KMS-11 (cell line): ENCODE data around the gene PAK1.

Experiments
- H2AFZ ChIP-seq: fragments of 200-600 bp; sonication (generic); 2 replicates; pipeline ENCODE4 v1.6.1; 2016; ENCODE audit warnings: antibody characterized with exemption, mixed run types, low read depth
- H3K27ac ChIP-seq: fragments of 200-600 bp; sonication (generic); 2 replicates; pipeline ENCODE4 v1.6.1; 2016; ENCODE audit warnings: mild to moderate bottlenecking, mixed run types
- H3K27me3 ChIP-seq: fragments of 200-600 bp; sonication (generic); 2 replicates; pipeline ENCODE4 v1.6.1; 2017; ENCODE audit warnings: mild to moderate bottlenecking, low read depth, mixed run types, moderate library complexity; ENCODE audit not compliant: insufficient read depth
- H3K36me3 ChIP-seq: fragments of 200-600 bp; sonication (generic); 2 replicates; pipeline ENCODE4 v1.6.1; 2017; ENCODE audit warnings: mild to moderate bottlenecking, mixed run types; ENCODE audit not compliant: insufficient read depth
- H3K4me1 ChIP-seq: fragments of 200-600 bp; sonication (generic); 2 replicates; pipeline ENCODE4 v1.6.1; 2016; ENCODE audit warnings: mild to moderate bottlenecking, low read depth, mixed run types; ENCODE audit not compliant: poor library complexity, severe bottlenecking
- H3K4me2 ChIP-seq: fragments of 200-600 bp; sonication (generic); 2 replicates; pipeline ENCODE4 v1.7.0; 2016; ENCODE audit warnings: mild to moderate bottlenecking, mixed run types
- H3K4me3 ChIP-seq: fragments of 200-600 bp; sonication (generic); IDR thresholded peaks from 2 replicates; pipeline ENCODE4 v1.6.1; 2017; ENCODE audit warnings: low read depth, low read length, mixed read lengths; ENCODE audit not compliant: insufficient read depth
- H3K79me2 ChIP-seq: fragments of 200-600 bp; sonication (generic); 2 replicates; pipeline ENCODE4 v1.6.1; 2016; ENCODE audit warnings: low read depth, mixed run types; ENCODE audit not compliant: insufficient read depth
- H3K9ac ChIP-seq: fragments of 200-600 bp; sonication (generic); 2 replicates; pipeline ENCODE4 v1.6.1; 2016; ENCODE audit warnings: mild to moderate bottlenecking, mixed run types
- H4K20me1 ChIP-seq: fragments of 200-600 bp; sonication (generic); 2 replicates; pipeline ENCODE4 v1.6.1; 2016; ENCODE audit warnings: mild to moderate bottlenecking, mixed run types; ENCODE audit not compliant: insufficient read depth
- TF ChIP-seq, protein P1 (sequence below): fragments of 200-600 bp; sonication (generic); conservative IDR thresholded peaks from 2 replicates; pipeline ENCODE4 v1.6.1; 2017; ENCODE audit warnings: low read depth, mild to moderate bottlenecking, antibody characterized with exemption, low read length, moderate library complexity, mixed read lengths

Gene PAK1

DNA sequence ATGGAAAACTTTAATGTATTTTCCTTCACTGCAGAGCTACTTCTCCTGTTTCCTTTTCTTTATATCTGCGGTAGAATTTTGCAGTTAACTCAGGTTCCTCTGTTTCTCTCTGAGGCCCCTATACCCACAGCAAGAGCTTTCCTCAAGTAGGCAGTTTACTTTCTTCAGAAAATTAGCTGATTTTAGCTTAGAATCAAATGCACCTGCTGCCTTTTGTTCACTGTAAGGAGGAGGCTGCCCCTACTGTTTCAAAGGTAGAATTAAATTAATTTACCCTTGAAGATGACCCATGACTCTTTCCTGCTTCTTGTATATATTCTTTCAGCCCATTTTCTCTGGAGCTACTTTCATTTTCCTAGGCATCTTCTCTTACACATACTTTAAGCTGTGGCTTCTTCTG, 103.7 kb downstream of the PAK1 start:
- H3K27me3 ChIP-seq, result no peaks in the 10 kb centered on the region
- H3K4me1 ChIP-seq, result no peaks in the 10 kb centered on the region
- no peaks in the 10 kb centered on the region for H3K79me2 ChIP-seq
- H3K36me3 ChIP-seq, result no peaks in the 10 kb centered on the region
- H3K27ac ChIP-seq, result no peak overlapping the region
- H3K4me2 ChIP-seq, result no peak overlapping the region
- H2AFZ ChIP-seq, result no peak overlapping the region
- H4K20me1 ChIP-seq, result no peaks in the 10 kb centered on the region
- no peak overlapping the region for H3K4me3 ChIP-seq
- H3K9ac ChIP-seq, result no peak overlapping the region
- TF ChIP-seq, protein P1, sequence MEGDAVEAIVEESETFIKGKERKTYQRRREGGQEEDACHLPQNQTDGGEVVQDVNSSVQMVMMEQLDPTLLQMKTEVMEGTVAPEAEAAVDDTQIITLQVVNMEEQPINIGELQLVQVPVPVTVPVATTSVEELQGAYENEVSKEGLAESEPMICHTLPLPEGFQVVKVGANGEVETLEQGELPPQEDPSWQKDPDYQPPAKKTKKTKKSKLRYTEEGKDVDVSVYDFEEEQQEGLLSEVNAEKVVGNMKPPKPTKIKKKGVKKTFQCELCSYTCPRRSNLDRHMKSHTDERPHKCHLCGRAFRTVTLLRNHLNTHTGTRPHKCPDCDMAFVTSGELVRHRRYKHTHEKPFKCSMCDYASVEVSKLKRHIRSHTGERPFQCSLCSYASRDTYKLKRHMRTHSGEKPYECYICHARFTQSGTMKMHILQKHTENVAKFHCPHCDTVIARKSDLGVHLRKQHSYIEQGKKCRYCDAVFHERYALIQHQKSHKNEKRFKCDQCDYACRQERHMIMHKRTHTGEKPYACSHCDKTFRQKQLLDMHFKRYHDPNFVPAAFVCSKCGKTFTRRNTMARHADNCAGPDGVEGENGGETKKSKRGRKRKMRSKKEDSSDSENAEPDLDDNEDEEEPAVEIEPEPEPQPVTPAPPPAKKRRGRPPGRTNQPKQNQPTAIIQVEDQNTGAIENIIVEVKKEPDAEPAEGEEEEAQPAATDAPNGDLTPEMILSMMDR, result peak; percentile 25; the same call in 1 of the 2 replicates

GRCh38 chr11:77361184-77361583, 112.7 kb downstream of the PAK1 start:
- H4K20me1 ChIP-seq, result no peaks in the 10 kb centered on the region
- no peaks in the 10 kb centered on the region for H3K4me1 ChIP-seq
- no peak overlapping the region for H3K27ac ChIP-seq
- H3K79me2 ChIP-seq, result no peaks in the 10 kb centered on the region
- no peaks in the 10 kb centered on the region for H3K36me3 ChIP-seq
- H2AFZ ChIP-seq, result no peak overlapping the region
- TF ChIP-seq, protein P1, result no peak
- H3K4me2 ChIP-seq, result no peak overlapping the region
- no peak overlapping the region for H3K9ac ChIP-seq
- no peaks in the 10 kb centered on the region for H3K27me3 ChIP-seq
- H3K4me3 ChIP-seq, result no peak overlapping the region

- no peaks in the 10 kb centered on the region for H3K27me3 ChIP-seq
- no peak overlapping the region for H3K9ac ChIP-seq
- H3K4me3 ChIP-seq, result no peak overlapping the region
- H3K4me2 ChIP-seq, result no peak overlapping the region
- H2AFZ ChIP-seq, result no peak overlapping the region
- H3K4me1 ChIP-seq, result no peaks in the 10 kb centered on the region
- no peaks in the 10 kb centered on the region for H3K36me3 ChIP-seq
- no peaks in the 10 kb centered on the region for H3K79me2 ChIP-seq
- H3K27ac ChIP-seq, result no peak overlapping the region
- TF ChIP-seq, protein P1, result no peak
- no peaks in the 10 kb centered on the region for H4K20me1 ChIP-seq
Observed at GRCh38 chr11:77359481-77359880, 114.4 kb downstream of the PAK1 start.

- H3K27me3 ChIP-seq, result no peaks in the 10 kb centered on the region
- no peaks in the 10 kb centered on the region for H3K36me3 ChIP-seq
- TF ChIP-seq, protein P1, result no peak
- H3K4me1 ChIP-seq, result no peaks in the 10 kb centered on the region
- H2AFZ ChIP-seq, result no peak overlapping the region
- H3K79me2 ChIP-seq, result no peaks in the 10 kb centered on the region
- H3K4me2 ChIP-seq, result no peak overlapping the region
- no peak overlapping the region for H3K9ac ChIP-seq
- H4K20me1 ChIP-seq, result no peaks in the 10 kb centered on the region
- H3K27ac ChIP-seq, result no peak overlapping the region
- no peak overlapping the region for H3K4me3 ChIP-seq
Observed at GRCh38 chr11:77353131-77353530, 120.8 kb downstream of the PAK1 start.
